Retinal pigment epithelial cell (primary cell): ENCODE results near the gene KRT4.

ENCODE experiments used
- DNase-seq: peaks from one replicate; pipeline ENCODE4 v3.0.0-alpha.2; 2010; ENCODE audit warnings: low read depth
- H3K4me3 ChIP-seq: 2 replicates; pipeline ENCODE4 v1.5.1; 2011; ENCODE audit warnings: mild to moderate bottlenecking, low read length, control low read depth, moderate library complexity
- TF ChIP-seq, protein P1 (sequence below): conservative IDR thresholded peaks from 2 replicates; pipeline ENCODE4 v1.5.1; 2011; ENCODE audit warnings: low read depth, low read length, control low read depth, inconsistent platforms

Gene KRT4

GRCh38 chr12:52783563-52784316 lies 30.2 kb downstream of the KRT4 start:
- DNase-seq: no peak
- TF ChIP-seq, protein P1, sequence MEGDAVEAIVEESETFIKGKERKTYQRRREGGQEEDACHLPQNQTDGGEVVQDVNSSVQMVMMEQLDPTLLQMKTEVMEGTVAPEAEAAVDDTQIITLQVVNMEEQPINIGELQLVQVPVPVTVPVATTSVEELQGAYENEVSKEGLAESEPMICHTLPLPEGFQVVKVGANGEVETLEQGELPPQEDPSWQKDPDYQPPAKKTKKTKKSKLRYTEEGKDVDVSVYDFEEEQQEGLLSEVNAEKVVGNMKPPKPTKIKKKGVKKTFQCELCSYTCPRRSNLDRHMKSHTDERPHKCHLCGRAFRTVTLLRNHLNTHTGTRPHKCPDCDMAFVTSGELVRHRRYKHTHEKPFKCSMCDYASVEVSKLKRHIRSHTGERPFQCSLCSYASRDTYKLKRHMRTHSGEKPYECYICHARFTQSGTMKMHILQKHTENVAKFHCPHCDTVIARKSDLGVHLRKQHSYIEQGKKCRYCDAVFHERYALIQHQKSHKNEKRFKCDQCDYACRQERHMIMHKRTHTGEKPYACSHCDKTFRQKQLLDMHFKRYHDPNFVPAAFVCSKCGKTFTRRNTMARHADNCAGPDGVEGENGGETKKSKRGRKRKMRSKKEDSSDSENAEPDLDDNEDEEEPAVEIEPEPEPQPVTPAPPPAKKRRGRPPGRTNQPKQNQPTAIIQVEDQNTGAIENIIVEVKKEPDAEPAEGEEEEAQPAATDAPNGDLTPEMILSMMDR: no peak

DNA sequence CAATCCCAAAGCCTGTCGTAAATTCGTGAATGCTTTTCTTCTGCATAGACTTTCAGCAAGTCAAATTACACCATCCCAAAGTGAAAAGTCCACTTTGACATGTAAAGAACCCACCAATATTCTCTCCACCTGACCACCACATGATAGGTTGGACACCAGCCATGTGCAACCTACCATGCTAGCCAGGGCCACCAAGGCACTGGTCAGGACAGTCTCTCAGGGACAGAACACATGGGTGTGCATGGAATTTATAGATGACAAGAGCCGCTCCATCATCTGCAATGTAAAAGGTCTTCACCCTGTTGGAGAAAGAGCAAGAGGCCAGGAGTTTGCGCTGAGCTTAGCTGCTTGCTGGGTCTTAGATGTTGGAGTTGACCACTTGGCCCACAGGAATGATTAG lies 31.4 kb downstream of the KRT4 start:
- TF ChIP-seq, protein P1: no peak
- H3K4me3 ChIP-seq: no peak overlapping the region
- no peak for DNase-seq

More at GRCh38 chr12:52783563-52784316, 30.2 kb downstream of the KRT4 start:
- no peak overlapping the region for H3K4me3 ChIP-seq

- TF ChIP-seq, protein P1: no peak
- H3K4me3 ChIP-seq: no peak overlapping the region
- DNase-seq: no peak
These were observed 32.4 kb downstream of the KRT4 start for GRCh38 chr12:52781399-52782082.

DNA sequence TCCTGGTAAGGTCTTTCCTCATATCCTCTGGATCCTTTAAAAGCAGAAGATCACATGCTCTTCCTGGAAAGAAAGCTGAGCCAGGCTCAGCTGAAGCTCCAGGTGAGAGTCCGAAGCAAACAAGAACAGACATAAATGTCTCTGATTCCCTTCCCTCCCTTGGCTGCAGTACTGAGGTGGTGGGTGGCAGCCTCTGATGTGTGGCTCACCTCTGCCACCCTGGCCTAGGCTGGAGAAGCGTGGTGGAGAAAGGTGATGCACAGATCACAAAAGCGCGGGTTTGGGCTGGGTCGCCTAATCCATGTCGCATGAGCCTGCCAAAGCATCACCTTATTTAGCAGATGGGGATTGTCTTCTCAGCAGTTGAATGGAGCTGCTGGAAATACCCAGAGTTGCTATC lies 34.0 kb downstream of the KRT4 start:
- TF ChIP-seq, protein P1: no peak
- no peak for DNase-seq
- no peak overlapping the region for H3K4me3 ChIP-seq

DNA sequence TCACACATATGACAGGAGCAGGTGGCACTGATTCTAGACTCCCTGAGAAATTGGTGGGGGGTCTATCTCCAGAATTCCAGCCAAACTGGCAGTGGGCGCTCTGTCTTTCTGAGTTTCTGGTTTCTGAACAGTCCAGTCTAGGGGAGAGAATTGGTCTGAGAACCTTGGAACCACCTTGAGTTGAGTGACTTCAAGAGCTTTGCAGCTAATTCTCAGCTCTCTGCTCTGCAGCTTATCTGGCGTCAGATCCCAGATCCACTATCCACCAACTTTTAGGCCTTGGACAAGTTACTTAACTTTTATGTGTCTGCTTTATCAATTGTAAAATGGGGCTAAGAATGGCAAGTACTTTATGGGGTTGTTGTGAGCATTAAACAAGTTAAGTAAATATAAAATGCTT lies 35.1 kb downstream of the KRT4 start:
- DNase-seq: no peak
- TF ChIP-seq, protein P1: no peak
- H3K4me3 ChIP-seq: no peak overlapping the region

- TF ChIP-seq, protein P1: no peak
- H3K4me3 ChIP-seq: no peak overlapping the region
- DNase-seq: no peak
These were observed 36.4 kb downstream of the KRT4 start for GRCh38 chr12:52777566-52777965.
